ENCODE measurements around the gene RPS2.

DNA sequence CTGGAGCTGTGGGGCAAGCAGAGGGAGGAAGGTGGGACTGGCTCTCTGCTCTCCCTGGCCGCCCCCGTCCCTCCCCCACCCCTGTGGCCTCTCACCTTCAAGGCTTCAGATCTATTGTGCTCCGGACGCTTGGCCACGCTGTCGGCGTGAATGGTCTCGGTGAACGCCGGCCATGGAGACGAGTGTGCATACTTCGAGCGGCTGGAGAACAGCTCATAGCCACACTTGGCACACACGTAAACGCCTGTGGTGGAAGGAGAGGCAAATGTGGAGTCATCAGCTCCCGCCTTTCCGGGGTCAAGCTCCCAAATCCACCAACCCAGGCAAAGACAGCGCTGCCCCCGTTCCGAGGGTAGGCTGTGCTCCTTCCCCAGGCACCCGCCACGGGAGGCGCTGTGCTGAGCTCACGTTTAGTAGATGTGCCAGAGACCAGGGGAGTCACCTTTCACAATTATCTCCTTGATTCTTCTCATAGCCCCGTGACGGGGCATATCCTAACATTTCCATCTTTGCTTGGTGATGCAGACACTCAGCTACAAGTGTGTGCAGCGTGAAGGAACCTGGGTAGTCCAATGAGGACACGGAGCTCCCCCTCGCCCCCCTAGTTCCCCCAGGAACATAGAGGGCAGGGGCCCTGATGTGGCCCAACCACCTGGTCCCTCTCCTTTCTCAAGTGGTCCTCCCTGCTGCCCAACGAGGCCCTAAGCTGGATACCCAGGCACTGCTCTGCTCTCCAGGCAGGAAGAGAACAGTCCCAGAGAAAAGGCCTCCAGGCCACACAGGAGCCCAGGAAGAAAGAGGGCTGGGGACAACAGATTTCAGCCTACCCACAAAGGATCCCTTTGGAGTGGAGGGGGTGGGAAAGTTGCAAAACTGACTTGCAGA is 23.2 kb downstream of the RPS2 start:
- TF ChIP-seq, protein P1, sequence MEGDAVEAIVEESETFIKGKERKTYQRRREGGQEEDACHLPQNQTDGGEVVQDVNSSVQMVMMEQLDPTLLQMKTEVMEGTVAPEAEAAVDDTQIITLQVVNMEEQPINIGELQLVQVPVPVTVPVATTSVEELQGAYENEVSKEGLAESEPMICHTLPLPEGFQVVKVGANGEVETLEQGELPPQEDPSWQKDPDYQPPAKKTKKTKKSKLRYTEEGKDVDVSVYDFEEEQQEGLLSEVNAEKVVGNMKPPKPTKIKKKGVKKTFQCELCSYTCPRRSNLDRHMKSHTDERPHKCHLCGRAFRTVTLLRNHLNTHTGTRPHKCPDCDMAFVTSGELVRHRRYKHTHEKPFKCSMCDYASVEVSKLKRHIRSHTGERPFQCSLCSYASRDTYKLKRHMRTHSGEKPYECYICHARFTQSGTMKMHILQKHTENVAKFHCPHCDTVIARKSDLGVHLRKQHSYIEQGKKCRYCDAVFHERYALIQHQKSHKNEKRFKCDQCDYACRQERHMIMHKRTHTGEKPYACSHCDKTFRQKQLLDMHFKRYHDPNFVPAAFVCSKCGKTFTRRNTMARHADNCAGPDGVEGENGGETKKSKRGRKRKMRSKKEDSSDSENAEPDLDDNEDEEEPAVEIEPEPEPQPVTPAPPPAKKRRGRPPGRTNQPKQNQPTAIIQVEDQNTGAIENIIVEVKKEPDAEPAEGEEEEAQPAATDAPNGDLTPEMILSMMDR (IDR thresholded peaks at IDR 0.05) = no peak
- TF ChIP-seq POLR2A (IDR thresholded peaks at IDR 0.05) = no peak

All from uterus (tissue), 2 donors.